Measurements from ENCODE around the gene SLC35F3. TPM values are rescaled to one million over a fixed set of nuclear protein-coding genes. Genes with fewer than 3 reads are reported as not detected.

The SLC35F3 gene
- total RNA-seq, 1 experiment from 2014 or later, result 0.94 TPM

GRCh38 chr1:233990486-233990885 is 86.0 kb downstream of the SLC35F3 start (continued):
- no peak for TF ChIP-seq FOXP4 (CRISPR knock-in tag; IDR thresholded peaks at IDR 0.05)
- no peak for TF ChIP-seq EMX1 (CRISPR knock-in tag; IDR thresholded peaks at IDR 0.05)
- TF ChIP-seq TEAD4 (CRISPR knock-in tag; IDR thresholded peaks at IDR 0.05), result no peak
- no peak for TF ChIP-seq NR1H2 (CRISPR knock-in tag; IDR thresholded peaks at IDR 0.05)
- TF ChIP-seq SMAD3 (CRISPR knock-in tag; IDR thresholded peaks at IDR 0.05; ENCODE audit: borderline replicate concordance), result no peak
- TF ChIP-seq ZNF416 (CRISPR knock-in tag; IDR thresholded peaks at IDR 0.05), result no peak

DNA sequence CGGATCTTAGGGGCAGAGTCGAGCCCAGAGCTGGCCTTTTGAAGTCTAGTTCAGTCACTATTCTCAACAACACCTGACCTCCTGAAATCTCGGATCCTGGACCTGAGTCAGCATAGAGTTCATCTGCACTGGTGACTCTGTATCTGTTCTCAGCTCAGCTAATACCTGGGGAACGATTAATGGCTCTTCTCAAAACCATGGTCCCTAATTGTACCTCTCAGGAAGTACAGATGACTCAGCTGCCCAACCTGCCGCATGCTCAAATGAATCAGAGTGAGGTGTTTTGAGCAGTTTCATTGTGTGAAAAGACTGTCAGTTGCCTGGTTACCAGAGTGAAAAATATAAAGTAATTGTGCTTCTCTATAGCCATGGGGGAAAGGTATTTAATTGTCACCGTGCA is 89.2 kb downstream of the SLC35F3 start:
- ChIA-PET POLR2A (no interaction called here), CTCF (no interaction called here)
- no peaks in the 10 kb centered on the region for H3K27me3 Mint-ChIP-seq (ENCODE audit: low read depth)
- no peak overlapping the region for H3K4me3 Mint-ChIP-seq
- TF ChIP-seq CREB1 (CRISPR knock-in tag; IDR thresholded peaks at IDR 0.05), result no peak
- no peak for TF ChIP-seq ELF4 (CRISPR knock-in tag; IDR thresholded peaks at IDR 0.05; ENCODE audit: low read depth)
- no peak for TF ChIP-seq IRF1 (CRISPR knock-in tag; IDR thresholded peaks at IDR 0.05)
- no peak for TF ChIP-seq GRHL2 (CRISPR knock-in tag; IDR thresholded peaks at IDR 0.05; ENCODE audit: insufficient replicate concordance, severe bottlenecking)
- TF ChIP-seq TEAD1 (CRISPR knock-in tag; IDR thresholded peaks at IDR 0.05), result no peak
- TF ChIP-seq MXD4 (CRISPR knock-in tag; IDR thresholded peaks at IDR 0.05; ENCODE audit: borderline replicate concordance), result no peak
- no peak for TF ChIP-seq ZNF232 (CRISPR knock-in tag; IDR thresholded peaks at IDR 0.05)
- TF ChIP-seq NR3C1 (CRISPR knock-in tag; conservative IDR thresholded peaks at IDR 0.05; ENCODE audit: low read depth), result no peak
- H3K27ac Mint-ChIP-seq, result no peak overlapping the region
- DNase-seq (ENCODE audit: low spot score), result no peak
- no peak for ATAC-seq
- H3K4me1 Mint-ChIP-seq, result 0 out of 2 replicates have a peak, but pooled peaks cover 3% of the 10 kb centered on the region
- H3K36me3 Mint-ChIP-seq, result no peaks in the 10 kb centered on the region
- no peaks in the 10 kb centered on the region for H3K9me3 Mint-ChIP-seq

GRCh38 chr1:233994112-233994511 is 89.6 kb downstream of the SLC35F3 start:
- no peak for DNase-seq (ENCODE audit: low spot score)
- Mint-ChIP-seq H3K4me3 (no peak overlapping the region), H3K36me3 (no peaks in the 10 kb centered on the region), H3K27me3 (ENCODE audit: low read depth) (no peaks in the 10 kb centered on the region), H3K9me3 (no peaks in the 10 kb centered on the region), H3K4me1 (peaks cover 4% of the 10 kb centered on the region; the same call in 1 of the 2 replicates), H3K27ac (no peak overlapping the region)
- TF ChIP-seq, protein P1, sequence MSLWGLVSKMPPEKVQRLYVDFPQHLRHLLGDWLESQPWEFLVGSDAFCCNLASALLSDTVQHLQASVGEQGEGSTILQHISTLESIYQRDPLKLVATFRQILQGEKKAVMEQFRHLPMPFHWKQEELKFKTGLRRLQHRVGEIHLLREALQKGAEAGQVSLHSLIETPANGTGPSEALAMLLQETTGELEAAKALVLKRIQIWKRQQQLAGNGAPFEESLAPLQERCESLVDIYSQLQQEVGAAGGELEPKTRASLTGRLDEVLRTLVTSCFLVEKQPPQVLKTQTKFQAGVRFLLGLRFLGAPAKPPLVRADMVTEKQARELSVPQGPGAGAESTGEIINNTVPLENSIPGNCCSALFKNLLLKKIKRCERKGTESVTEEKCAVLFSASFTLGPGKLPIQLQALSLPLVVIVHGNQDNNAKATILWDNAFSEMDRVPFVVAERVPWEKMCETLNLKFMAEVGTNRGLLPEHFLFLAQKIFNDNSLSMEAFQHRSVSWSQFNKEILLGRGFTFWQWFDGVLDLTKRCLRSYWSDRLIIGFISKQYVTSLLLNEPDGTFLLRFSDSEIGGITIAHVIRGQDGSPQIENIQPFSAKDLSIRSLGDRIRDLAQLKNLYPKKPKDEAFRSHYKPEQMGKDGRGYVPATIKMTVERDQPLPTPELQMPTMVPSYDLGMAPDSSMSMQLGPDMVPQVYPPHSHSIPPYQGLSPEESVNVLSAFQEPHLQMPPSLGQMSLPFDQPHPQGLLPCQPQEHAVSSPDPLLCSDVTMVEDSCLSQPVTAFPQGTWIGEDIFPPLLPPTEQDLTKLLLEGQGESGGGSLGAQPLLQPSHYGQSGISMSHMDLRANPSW (CRISPR knock-in tag; conservative IDR thresholded peaks at IDR 0.05; ENCODE audit: low read depth), result no peak
- ATAC-seq, result no peak
- ChIA-PET POLR2A (no interaction called here), CTCF (no interaction called here)

GRCh38 chr1:233998456-233998855 is 94.0 kb downstream of the SLC35F3 start:
- no peaks in the 10 kb centered on the region for H3K9me3 Mint-ChIP-seq
- no peaks in the 10 kb centered on the region for H3K36me3 Mint-ChIP-seq
- H3K27me3 Mint-ChIP-seq (ENCODE audit: low read depth), result no peaks in the 10 kb centered on the region; the same call in 1 of the 2 replicates
- POLR2A ChIA-PET, result no interaction called here
- CTCF ChIA-PET, result no interaction called here
- no peak for DNase-seq (ENCODE audit: low spot score)
- no peak overlapping the region for H3K4me3 Mint-ChIP-seq
- H3K4me1 Mint-ChIP-seq, result peaks cover 28% of the 10 kb centered on the region
- ATAC-seq, result no peak
- no peak overlapping the region for H3K27ac Mint-ChIP-seq
- TF ChIP-seq SMAD3 (CRISPR knock-in tag; IDR thresholded peaks at IDR 0.05; ENCODE audit: borderline replicate concordance) (no peak), NFATC4 (CRISPR knock-in tag; IDR thresholded peaks at IDR 0.05) (no peak)
